HG03159 (cell line): ENCODE data around the gene CLRN1.
"Not testable (repeated sequence)": the region's sequence is repeated elsewhere in the genome, so short reads cannot be mapped to it uniquely, and the experiment has no call there.

Experiments used
- ATAC-seq: cut with Tn5 transposase; IDR thresholded peaks from one replicate; pipeline ENCODE4 v1.9.1; 2021; ENCODE audit warnings: mild to moderate bottlenecking, moderate library complexity; ENCODE audit not compliant: unreplicated experiment

Gene CLRN1, protein sequence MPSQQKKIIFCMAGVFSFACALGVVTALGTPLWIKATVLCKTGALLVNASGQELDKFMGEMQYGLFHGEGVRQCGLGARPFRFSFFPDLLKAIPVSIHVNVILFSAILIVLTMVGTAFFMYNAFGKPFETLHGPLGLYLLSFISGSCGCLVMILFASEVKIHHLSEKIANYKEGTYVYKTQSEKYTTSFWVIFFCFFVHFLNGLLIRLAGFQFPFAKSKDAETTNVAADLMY

DNA sequence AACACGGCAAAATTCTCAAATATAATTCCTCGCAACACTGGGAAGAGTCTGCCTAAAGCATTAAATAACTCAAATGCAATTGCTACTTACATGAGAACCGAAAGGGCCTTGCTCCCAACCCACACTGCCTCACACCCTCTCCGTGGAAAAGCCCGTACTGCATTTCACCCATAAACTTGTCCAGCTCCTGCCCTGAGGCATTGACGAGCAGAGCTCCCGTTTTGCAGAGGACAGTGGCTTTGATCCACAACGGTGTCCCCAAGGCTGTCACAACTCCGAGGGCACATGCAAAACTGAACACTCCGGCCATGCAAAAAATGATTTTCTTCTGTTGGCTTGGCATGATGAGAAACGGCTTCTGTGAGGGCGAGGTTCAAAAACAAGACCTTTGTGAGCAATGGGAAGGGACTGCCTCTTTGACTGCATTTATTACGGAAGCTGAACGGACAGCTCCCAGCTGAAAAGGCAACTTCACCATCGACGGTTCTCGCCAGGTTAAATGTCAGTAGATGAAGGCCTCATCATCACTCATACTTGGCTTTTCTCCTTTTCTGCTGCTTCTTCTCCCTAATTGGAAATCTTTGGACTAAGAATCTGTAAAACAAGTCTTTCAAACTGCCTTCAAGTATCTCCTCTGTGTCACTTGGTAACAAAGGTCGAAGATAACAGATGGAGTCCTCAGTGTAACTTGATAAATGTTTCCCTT, at the start of gene CLRN1:
CLRN1 (minus strand) TSS at position 362 of the 706 bp plus-strand sequence; CDS start at position 343, 19 bp downstream.
- ATAC-seq: no peak

DNA sequence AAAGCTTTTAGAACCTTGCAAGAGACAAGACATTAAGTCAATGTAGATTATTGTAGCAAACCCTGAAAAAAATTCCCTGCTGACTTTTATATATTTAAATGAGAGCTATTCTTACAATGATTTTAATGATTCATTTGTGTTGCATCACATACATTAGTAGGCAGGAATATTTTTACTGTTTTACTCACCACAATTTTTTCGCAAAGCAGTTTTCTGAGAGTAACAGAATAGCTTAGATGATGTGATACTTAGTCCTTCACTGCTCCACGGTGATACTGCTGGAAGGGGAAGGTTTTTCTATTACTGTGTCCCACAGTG, 43.9 kb upstream of the CLRN1 start:
- no peak for ATAC-seq

DNA sequence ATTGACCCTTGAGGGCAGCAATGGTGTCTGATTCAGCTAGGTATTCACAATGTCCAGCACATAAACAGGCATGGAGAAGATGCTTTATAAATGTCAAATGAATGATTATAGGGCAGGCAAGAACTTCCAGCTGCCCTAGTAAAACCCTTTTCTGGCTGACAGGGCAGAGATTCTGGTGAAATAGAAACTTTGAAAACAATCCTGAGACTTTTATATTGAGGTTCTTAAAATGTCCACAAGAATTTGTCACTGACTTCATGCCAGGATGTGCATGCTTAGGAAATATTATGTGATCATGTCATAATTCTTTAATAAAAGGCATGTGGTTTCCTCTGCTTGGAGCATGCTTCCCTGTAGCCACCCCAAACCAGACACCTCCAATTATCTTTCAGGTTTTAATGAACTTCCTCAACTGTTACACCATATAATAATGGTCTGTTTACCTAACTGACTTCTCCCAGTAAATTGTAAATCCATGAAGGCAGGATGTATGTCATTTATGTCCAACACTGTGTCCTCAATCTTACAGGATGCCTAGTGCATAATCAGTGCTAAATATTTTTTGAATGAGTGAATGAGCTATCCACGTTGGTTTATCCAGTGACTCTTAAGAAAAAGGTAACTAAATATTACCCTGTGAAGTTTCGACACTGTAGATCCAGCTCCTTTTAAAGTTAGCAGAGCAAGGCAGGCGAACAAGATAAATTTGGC, 43.4 kb upstream of the CLRN1 start:
- ATAC-seq: no peak

DNA sequence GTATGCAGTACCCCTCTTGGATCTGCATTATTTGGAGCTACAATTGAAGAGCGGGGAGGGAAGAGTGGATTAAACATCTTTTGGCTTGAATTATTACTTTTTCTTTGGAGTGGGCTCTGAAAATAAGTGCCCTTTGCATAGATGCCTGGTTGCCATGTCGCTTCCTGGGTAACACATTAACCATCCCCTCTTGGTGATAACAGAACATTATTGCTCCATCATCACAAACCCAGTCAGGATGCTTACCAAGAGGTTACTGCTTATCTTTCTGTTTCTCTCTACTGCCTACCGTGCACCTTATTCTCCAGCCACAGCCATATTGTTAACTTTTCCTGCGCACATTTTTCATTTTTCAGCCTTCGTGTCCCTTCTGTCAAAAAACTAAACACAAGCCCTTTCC, 42.7 kb upstream of the CLRN1 start:
- ATAC-seq: no peak

DNA sequence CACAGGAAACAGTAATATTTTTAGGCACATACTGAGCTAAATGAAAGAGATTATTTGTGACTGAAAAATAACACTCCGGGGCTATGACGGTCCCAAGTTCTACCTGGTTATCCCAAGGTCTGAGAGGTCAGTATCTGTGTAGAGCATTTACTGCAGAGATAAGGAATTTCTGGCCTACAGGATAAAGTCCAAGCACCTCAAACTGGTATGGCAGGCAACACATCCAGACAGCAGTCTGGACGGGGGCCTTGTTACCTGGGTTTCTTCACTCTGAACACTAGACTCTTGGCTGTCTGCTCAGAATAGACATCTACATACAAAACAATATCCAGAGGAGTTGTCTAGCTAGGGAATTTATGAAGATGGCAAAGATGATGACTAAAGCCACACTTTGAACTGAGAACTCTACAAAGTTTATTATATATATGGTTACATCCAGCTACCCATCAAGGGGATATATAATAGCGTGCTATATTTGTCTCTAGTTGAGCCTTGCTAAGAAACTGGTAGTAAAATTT, 42.0 kb upstream of the CLRN1 start:
- no peak for ATAC-seq

DNA sequence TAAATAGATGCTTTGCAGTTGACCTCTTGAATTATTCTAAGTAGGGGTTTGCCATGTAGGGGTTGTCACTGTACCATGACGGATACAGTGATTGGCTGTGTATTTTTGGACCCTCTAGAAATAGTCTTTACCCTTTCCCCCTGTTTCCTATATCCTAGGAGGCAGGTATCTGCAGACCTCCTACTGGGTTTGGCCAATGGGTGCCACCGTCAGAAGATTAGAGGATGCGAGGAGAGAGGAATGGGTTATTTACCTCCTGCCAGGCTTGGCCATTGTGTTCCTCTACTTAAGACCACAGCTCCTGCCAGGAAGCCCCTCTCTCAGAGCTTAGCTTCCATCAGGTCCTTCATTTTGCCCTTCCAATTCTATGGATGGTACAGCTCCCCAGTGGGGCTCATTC, 40.2 kb upstream of the CLRN1 start:
- ATAC-seq: no peak

DNA sequence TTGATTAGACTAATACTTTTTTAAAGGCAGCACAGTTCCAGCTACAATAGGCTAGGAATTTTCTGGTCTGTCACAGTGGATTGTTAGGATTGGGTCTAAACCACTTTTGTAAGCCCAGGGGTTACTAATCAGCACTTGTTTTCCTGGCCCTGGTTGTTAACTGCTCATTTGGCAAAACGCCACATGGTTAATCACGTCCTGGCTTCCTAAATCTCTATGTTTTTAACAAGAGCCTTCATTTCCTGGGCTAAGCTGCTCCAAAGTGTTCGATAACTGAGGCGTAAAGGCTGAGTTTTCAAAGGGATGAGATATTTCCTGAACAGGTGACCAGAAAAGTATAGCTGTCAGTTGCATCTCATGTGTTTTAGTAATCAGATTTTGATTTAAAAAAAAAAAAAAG, 38.9 kb upstream of the CLRN1 start:
- no peak for ATAC-seq

DNA sequence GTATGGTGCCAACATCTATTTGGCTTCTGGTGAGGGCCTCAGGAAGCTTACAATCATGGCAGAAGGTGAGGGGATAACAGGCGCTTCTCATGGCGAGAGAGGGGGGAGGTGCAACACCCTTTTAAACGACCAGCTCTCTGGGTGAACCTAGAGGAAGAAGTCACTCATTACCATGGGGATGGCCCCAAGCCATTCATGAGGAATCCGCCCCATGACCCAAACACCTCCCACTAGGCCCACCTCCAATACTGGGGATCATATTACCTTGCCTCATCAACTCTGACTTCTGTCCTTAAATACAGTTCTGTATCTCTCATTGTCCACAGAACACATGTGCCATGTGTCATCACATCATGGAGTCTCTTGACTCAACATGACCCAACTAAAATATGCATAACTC, 37.5 kb upstream of the CLRN1 start:
- no peak for ATAC-seq

DNA sequence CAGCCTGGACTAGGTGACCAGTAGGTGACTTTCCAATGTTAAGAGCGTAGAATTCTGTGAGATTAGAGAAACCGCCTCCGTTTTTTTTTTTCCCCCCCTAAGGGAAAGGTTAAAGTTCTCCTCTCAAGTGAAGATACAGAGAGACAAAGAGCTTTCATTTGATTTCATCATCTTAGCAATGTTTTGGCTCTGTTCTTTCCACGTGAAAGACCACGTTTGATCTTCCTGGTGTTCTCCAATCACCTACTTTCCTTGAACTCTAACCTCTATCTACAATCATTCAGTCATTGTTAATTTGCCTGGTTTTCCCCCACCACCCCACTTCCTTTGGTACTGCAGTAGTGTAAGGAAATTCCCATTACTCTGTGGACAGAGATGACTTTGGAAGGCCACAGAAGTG, 36.9 kb upstream of the CLRN1 start:
- ATAC-seq: no peak

DNA sequence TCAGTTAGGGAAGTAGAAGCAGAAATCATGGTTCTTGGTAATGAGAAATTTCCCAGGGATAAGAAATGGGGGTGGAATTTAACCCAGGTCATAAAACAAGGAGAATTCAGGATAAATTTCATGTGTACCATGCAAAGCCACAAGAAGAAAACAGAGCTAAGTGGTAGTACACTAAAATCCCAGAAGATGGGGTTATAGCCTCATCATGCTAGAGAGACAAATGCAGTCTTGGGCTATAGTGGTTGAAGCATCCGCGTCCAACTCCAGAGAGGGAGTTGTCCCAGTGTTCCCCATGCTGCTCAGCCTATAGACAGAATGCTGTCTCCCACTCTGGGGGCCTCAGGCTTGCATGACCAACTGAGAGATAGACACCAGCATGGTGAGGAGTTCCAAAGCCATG, 36.2 kb upstream of the CLRN1 start:
- ATAC-seq: no peak

DNA sequence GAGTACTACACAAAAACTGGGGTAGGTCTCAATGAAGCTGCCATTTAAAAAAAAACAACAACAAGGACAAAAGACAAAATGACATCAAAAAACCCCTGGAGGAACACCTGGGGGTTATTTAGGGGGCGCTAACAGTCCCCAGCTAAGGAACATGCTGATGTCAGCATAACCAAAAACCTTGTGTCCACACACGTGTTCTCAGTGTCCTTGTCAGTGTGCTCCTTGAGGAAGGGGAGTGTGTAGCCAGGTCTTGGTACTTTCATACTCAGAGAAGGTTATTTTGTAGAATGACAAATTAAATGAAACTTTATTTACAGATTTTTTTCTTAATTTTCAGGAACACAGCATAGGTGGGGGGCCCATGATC, 31.2 kb upstream of the CLRN1 start:
- ATAC-seq: no peak

DNA sequence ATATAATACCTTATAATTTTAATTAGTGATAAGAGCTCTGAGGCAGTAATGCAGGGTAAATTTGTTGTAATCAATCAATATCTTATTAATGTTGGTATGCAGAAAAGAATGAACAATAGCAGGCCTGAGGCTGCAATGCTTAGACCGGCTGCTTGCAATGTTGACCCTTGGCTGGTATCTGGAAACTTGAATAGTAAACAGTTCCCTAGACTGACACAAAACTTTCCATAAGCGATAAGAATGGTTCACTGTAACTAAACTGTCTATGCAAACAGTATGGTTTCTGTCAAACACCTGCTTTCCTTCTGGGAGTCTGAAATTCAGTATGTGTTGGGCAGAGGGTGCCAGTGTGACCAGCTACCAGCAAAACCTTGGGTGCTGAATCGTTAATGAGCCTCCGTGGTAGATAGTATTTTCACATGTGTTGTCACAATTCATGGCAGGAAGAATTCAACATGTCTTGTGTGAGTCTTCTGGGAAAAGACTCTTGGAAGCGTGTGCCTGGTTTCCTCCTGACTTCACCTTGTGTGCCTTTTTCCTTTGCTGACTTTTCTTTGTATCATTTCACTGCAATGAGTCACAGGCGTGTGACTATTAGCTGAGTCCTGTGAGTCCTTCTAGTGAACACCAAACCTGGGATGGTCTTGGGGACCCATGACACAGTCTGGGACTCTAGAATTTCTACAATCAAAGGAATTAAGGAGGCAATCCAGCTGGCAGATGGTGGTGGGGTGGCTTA, 30.7 kb upstream of the CLRN1 start:
- ATAC-seq: no peak

DNA sequence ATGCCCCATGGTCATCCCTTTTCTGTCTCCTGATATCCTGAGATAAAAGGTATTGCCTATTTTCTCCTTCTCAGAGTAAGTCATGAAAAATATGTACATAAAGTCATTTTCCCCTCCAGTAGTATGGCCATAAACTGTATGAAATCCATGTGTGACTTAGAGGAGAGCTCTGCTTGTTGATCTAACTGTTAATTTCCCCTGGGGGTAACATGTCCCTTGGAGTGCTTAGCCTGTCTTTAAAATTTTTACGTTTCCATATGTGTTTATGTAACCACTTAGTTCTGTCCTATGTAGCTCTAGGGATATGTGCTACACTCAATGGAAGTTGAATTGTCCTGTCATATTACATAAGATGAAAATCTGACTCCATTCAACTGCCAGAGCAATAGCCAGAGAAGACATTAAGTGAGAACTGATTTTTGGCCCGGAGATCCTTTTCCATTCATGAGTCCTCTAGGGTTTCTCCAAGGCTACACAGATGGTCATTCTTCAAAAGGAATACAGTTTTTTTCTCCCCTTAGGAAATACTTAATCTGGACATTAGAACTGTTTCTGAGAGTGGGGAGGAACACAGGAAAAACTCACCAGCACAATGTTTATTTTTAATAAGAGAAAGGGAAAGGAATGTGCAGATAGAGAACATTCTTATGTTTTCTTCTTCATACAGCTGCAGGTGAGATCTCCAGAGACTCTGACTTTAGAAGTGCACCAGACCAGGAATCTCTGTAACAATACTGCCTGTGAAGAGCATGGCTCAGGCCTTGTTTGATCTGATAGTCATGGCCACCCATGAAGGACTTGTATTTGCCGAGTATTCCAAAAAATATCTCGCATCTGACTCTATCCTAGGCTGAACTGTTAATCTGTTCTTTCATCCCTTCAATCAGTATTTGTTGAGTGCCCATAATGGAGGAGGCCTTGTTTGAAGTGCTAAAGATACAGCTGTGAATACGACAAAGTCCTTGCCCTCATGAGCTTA, 29.8 kb upstream of the CLRN1 start:
- ATAC-seq: no peak

DNA sequence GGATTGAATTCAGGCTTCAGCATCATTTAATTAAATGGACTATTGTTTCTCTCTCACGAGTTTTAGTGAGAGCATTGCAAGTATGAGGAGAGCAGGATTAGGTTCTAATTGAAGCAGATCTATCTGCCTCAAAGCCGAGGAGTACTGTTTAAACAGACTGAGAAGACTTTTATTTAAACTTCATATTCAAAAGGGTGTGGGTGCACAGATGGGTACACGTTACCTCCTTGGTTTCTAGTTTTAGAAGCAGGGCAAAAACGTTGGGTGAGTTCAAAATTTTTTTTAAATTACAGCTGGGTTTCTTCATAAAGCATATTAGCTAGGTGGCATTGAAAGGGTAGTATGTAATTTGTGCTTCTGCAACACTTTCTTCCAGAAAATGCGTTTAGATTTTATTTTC, 26.5 kb upstream of the CLRN1 start:
- no peak for ATAC-seq

DNA sequence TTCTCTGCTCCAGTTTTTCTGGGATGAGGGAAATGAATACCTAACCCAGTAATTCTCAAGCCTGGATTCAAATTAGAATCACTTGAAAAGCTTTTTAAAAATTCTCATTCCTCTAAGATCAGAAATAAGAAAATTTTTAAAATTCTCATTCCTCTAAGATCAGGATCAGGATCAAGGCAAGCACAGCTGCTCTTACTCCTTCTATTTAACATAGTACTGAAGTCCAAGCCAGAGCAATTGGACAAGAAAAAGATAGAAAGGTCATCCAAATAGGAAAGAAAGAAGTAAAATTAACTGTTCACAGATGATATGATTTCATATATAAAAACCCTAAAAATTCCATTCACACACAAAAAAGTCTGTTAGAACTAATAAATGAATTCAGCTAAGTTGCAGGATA, 24.2 kb upstream of the CLRN1 start:
- no peak for ATAC-seq

DNA sequence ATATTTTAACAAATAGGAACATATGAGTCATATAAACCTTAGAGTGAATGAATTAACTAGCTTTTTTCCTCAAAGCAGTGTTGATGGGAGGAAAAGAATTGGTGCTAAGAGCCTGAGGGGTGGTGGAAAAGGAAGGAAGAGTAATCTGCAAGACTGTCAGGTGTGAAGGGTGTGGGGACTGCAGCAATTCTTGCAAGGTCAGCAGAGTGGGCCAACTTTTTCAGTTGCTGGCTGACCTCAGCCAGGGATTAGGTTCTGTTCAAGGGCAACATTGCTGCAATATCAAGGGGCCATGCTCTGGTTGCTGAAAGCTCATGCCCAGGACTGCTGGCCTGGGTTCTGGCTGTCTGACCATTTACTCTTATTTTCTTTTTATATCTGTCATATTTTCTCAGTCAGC, 23.0 kb upstream of the CLRN1 start:
- no peak for ATAC-seq

DNA sequence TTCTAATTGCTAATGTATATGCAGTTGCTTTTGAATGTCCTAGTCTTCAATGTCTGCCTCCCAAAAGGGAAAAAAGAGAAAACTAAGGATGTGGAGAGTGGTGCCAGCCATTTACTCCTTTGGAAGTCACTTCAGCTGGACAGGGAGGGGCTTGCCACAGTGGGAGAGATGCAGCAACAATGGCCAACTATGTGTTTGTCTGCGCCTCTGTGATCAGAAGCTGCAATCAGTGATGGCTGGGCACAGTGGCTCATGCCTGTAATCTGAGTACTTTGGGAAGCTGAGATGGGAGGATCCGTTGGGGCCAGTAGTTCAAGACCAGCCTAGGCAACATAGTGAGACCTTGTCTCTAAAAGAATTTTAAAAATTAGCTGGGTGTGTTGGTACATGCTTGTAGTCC, 16.7 kb upstream of the CLRN1 start:
- no peak for ATAC-seq

DNA sequence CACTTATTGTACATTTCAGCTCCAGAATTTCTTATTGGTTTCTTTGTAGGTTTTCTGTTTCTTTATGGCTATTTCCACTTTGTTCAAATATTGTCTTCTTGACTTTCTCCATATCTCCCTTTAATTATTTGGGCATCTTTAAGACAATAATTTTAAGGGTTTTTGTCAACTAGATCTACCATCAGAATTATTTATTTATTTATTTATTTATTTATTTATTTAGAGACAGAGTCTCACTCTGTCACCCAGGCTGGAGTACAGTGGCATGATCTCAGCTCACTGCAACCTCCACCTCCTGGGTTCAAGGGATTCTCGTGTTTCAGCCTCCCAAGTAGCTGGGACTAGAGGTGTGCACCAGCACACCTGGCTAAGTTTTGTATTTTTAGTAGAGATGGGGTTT, 15.9 kb upstream of the CLRN1 start:
- ATAC-seq: not testable (repeated sequence)

DNA sequence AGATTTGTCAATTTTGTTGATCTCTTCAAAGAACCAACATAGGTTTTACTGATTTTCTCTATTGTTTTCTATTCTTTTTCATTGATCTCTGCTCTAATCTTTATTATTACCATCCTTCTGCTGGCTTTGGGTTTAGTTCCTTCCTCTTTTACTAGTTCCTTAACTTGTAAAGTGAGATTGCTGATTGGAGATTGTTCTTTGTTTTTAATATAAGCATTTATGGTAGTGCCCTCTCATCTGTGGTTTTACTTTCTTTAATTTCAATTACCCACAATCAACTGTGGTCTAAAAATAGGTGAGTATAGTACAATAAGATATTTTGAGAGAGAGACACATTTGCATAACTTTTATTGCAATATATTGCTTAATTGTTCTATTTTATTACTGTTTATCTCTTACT, 13.2 kb upstream of the CLRN1 start:
- no peak for ATAC-seq

DNA sequence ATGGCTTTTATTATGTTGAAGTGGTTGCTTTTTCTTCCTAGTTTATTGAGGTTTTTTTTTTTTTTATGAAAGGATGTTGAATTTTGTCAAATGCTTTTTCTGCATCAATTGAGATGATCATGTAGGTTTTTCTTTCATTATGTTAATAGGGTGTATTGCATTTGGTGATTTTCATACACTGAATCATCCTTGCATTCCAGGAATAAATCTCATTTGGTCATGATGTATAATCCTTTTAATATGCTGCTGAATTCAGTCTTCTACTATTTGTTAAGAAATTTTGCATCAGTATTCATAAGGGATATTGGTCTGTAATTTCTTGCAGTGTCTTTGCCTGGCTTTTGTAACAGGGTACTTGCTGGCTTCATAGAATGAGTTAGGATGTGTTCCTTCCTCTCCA, 11.5 kb upstream of the CLRN1 start:
- ATAC-seq: no peak
